Measurements from ENCODE around the gene MUC7. TPM values are rescaled to one million over a fixed set of nuclear protein-coding genes. Genes with fewer than 3 reads are reported as not detected.

The MUC7 gene
- total RNA-seq, 1 donor from 2014 or later: not detected

- intact Hi-C loops (cut with micrococcal nuclease): no loop called here
- ATAC-seq: no peak
- no peak for DNase-seq
Measured at GRCh38 chr4:70530997-70531396, 59.0 kb downstream of the MUC7 start.

GRCh38 chr4:70531981-70532380 is 60.0 kb downstream of the MUC7 start:
- DNase-seq (no peak), ATAC-seq (no peak)
- intact Hi-C loops (cut with micrococcal nuclease): no loop called here

Other genes with a start within 250 kb of the MUC7 start
- not detected for gene FDCSP, start 246.1 kb upstream of the MUC7 start, total RNA-seq
- gene CSN3, start 229.6 kb upstream of the MUC7 start, total RNA-seq: not detected
- gene CABS1, start 137.2 kb upstream of the MUC7 start, total RNA-seq: not detected
- not detected for gene SMR3A, start 111.4 kb upstream of the MUC7 start, total RNA-seq
- not detected for gene SMR3B, start 89.1 kb upstream of the MUC7 start, total RNA-seq
- gene OPRPN, start 74.3 kb upstream of the MUC7 start, total RNA-seq: not detected
- not detected for gene AMTN, start 46.4 kb downstream of the MUC7 start, total RNA-seq
- not detected for gene AMBN, start 120.1 kb downstream of the MUC7 start, total RNA-seq
- 1.9 TPM for gene ENAM, start 156.5 kb downstream of the MUC7 start, total RNA-seq
- gene JCHAIN, start 194.3 kb downstream of the MUC7 start, total RNA-seq: 7.0 TPM
- 14.2 TPM for gene UTP3, start 216.3 kb downstream of the MUC7 start, total RNA-seq
- 22.1 TPM for gene RUFY3, start 249.8 kb downstream of the MUC7 start, total RNA-seq

All from left ventricle myocardium superior (tissue), 1 donor.